Left forelimb (tissue), 1 donor: ENCODE data around the gene XIRP2.
"Not testable (repeated sequence)": the region's sequence is repeated elsewhere in the genome, so short reads cannot be mapped to it uniquely, and the experiment has no call there.

Experiments
- DNase-seq: peaks from one replicate; pipeline ENCODE4 v3.0.0-alpha.2; 2018; ENCODE audit warnings: low spot score

XIRP2 gene

DNA sequence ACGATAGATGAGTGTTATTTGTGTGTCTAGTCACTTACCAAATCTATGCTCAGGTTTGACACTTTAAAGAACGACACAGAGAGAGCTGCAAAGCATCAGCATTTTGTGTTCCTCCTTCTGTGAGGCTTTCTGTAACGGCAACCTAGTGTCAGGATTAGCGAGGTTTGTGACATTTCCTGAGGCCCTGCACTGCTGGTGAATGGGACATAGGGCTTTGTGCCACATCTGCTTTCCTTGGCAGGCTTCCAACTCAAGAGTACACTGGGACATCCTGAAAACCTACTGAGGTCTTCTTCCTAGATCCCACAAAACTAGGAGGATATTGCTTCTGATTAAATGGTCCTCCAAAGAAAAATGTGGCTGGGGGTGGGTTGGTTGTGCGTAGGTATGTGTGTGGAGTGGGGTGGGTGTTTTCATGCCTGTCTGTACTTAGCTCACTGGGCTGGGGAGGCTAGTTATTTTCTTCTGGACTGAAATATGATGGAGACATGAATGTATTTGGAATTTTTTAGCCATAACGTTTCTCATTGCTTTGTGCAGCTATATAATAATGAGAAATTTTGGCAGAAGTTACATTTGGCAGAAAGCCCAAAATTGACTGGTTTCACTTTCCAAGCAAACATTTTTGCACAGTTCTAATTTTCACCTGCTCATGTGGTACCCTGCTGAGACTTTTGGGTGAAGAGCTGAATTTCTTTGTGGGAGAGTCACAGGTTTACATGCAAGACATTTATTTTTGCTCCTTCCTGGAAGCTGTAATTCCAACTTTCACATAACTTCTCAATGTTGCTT is 308.4 kb downstream of the XIRP2 start:
- no peak for DNase-seq

DNA sequence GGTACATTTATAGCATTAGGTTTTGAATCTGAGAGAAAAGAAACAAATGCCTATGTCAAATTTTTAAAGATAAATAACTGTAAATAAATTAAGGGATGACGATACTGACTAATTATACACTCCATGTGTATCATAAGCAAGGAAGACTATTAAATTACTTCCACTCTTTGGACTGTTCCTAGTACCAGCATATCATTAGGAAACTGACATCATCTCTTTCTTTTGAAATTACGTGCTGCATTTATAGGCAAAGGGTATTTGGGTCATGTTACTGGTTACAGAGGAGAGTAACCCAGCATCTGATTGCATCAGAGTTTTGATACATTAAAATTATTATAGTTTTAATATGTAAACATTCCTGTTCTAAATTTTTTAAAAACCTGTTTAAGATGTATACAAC is 309.7 kb downstream of the XIRP2 start:
- DNase-seq = no peak

- no peak for DNase-seq
Measured at GRCh38 chr2:167198576-167198975, 310.3 kb downstream of the XIRP2 start.

DNA sequence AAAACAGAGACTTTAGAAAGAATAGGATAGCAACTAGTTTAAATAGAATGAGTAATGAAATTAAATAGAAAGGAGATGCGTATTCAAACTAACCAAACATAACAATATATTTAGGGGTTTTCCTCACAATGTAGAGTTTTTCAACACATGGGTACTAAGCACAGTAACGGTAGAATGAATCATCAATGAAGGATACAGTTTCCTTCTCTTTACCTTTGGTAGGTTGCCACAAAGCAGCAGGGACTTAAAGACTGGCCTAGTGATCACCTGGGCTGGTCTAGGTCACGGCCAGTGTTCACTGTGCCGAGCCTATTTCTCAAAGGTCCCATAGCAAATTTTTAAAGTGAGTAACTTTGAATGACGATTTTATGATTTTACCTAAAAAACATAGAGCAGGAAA is 311.7 kb downstream of the XIRP2 start:
- DNase-seq = no peak

DNA sequence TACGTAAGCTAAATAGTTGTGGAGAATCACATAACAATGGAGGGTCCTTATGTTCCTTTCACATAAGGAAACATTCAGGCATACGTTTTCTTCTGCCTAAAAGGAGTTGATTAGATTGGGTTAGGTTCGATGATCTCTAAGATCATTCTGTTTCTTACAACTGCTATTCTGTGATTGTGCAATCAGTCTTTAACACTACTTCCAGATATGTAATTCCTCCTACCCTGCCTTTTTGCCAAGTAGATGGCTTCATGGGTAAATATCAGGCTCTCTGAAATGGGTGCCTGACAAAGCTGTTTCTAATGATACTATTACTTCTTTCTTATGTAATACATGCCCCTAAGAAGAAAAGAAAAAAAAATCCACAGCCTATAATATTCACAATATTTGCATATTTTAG is 321.5 kb downstream of the XIRP2 start:
- DNase-seq = no peak

GRCh38 chr2:167212014-167212648 is 323.9 kb downstream of the XIRP2 start:
- no peak for DNase-seq

- DNase-seq = no peak
Measured at GRCh38 chr2:167215595-167215994, 327.3 kb downstream of the XIRP2 start.

DNA sequence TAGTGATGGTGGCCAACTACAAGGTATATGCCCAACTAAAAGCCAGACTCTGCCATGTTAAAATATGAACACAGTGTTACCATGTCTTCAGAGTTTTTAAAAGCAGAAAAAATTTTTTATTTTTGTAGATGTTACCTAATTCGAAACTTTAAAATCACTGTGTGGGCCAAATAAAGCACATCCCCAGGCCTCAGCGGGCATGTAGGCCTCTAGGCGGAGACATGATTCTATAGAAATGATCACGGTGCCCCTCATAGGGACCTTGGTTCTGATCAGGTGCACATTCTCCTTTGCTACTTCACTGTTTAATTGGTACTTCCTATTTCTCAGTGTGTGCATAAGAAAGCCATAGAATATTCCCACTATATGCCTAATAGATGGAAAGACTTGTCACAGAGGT is 349.2 kb downstream of the XIRP2 start:
- DNase-seq = no peak

GRCh38 chr2:167240671-167241070 is 352.4 kb downstream of the XIRP2 start:
- DNase-seq = no peak

GRCh38 chr2:167249197-167249596 is 360.9 kb downstream of the XIRP2 start:
- no peak for DNase-seq

DNA sequence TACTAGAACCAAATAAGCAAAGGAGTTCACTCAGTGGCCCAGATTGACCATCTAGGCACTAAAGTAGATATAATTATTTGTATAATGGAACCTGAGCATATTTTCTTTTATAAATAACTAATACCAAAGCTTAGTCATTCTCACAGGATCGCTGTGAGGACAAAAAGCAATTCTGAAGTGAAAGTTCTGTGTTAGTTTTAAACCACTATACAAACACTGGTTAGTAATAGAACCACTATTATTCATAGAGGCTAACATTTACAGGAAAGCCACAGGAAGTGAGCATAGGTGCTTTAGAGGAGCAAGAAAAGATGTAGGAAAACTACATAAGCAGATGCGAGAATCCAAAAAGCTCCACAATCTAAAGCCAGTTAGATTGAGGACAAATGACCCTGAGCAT is 364.7 kb downstream of the XIRP2 start:
- no peak for DNase-seq

DNA sequence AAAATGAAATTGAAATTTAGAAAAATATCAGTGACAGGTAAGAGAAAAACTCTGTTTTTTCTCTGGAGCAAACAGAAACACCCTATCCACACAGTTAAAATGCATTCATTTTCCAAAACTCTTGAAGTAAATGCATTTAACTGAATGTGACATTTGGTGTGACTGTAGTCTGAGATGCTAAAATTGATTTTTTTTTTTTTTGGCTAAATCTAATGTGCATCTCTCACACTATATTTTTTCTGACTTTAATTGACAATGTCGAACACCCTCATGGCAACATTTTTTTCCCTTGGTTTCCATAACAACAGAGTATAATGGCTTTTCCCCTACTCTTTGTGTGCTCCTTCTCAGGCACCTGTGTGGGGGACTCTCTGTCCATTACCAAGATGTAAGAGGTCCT is 366.4 kb downstream of the XIRP2 start:
- no peak for DNase-seq

GRCh38 chr2:167258712-167259111 is 370.4 kb downstream of the XIRP2 start:
- no peak for DNase-seq

GRCh38 chr2:167264380-167264779 is 376.1 kb downstream of the XIRP2 start:
- no peak for DNase-seq

DNA sequence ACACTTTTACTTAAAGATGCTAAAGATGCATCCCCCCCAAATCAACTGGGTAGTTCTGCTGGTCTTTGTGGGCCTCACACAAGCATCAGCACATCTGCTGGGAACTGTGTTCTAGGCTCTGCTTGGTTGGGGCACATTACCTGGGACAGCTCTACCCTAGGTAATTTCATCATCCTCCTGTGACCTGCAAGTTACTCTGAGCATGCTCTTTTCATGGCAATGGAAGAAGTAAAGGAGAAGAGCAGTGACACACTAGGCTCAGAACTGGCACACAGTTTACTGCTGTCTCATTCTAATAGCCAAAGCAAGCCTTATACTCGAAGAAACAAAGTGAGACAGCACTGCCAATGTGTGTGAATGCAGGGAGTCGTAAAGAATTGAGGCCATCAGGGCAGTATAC is 376.7 kb downstream of the XIRP2 start:
- no peak for DNase-seq

DNA sequence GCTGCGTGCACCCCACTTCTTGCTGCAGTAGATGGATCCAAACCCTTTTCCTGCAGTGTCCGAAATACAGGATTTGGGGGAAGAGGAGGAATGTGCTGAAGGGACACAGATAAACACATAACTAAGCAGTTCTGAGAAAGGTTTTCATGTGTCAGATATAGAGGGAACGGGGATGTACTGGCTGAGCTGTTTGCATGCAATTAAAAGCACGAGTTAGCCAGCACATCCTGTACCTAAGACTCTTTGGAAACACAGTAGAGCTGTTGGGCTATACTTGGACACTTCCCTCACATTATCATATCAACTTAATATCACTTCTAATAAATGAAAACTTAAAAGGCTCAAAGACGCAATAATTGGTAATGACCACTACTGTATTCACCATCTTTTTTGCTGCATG is 377.4 kb downstream of the XIRP2 start:
- DNase-seq = no peak

DNA sequence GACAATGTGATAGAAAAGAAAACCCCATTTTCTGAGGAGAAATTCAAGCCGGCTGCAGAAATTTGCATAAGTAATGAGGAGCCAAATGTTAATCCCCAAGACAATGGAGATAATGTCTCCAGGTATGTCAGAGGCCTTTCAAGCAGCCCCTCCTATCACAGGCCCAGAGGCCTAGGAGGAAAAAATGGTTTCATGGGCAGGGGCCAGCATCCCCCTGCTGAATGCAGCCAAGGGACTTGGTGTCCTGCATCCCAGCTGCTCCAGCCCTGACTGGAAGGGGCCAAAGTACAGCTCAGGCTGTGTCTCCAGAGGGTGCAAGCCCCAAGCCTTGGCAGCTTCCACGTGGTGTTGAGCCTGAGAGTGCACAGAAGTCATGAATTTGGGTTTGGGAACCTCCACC is 380.0 kb downstream of the XIRP2 start:
- not testable (repeated sequence) for DNase-seq

- no peak for DNase-seq
Measured at GRCh38 chr2:167271932-167272331, 383.7 kb downstream of the XIRP2 start.

DNA sequence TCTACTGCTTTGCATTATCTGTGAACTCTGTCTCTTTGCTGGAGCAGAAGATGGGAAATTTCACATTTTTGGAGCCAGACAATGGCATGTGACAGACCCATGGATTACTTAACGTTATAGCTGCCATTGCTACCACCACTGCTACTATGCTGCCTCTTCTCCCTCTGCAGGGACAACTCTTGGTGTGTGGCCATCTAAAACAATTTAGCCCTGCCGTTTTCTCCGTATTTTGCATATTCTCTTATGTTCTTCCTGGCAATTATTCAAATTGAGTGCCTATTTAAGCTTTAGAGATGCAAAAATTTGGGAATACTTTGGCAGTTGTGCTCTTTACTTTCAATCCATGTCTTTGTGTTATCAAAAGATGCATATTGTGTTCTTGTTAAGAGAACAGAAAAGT is 386.8 kb downstream of the XIRP2 start:
- no peak for DNase-seq

- DNase-seq = no peak
Measured at GRCh38 chr2:167279810-167280209, 391.5 kb downstream of the XIRP2 start.

- DNase-seq = no peak
Measured at GRCh38 chr2:167287212-167287611, 398.9 kb downstream of the XIRP2 start.

DNA sequence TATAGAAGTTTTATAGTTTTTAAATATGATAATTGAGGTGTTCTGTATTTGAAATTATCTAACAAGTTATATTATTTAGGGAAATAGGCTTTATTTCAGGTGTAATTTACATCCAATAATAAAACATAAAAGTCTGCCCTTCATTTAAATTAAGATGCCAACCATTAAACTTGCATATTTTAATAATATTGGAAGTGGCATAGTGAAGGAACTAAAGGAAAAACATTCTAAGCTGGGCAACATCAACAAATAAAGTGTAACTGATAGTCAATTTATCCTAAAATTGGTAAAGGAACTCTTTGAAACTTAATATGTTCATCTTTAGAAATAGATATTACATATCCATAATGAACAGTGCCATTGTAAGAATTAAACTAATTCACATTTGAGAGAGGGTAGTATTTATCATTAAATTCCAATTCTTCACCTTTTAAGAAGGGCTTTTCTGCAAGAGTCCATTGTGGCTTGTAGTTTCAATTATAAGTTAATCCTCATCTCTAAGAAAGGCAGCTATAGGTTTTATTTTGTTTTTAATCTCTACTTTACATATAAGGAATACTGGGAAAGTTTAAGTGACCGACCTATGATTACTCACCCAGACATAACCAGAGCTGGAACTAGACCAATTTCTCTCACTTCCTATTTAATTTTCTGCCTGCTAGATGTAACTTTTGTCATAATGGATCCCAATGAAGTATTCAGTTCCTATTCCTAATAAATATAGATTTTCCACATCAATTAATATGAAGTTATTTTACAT is 401.6 kb downstream of the XIRP2 start:
- DNase-seq = no peak
